HG03045 (cell line): Measurements from ENCODE around the gene TMEM11.

Experiments
- ATAC-seq: cut with Tn5 transposase; IDR thresholded peaks from one replicate; pipeline ENCODE4 v1.9.1; 2021; ENCODE audit warnings: mild to moderate bottlenecking, moderate library complexity; ENCODE audit not compliant: unreplicated experiment

The TMEM11 gene

DNA sequence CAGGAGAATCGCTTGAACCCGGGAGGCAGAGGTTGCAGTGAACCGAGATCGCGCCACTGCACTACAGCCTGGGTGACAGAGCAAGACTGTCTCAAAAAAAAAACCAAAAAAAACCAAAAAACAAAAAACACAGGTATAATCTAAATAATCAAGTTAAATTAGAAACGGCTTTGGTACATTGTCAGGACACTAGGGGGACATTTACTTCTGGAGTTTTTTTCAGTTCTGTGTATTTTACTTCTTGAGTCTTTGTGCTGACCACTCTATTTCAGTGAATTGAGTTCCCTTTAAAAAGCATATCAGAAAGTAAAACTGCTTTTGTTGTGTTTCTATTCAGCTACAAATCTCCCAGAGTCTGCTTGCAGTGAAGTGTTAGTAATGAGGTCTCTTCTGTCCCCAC, 50.9 kb downstream of the TMEM11 start:
- no peak for ATAC-seq

DNA sequence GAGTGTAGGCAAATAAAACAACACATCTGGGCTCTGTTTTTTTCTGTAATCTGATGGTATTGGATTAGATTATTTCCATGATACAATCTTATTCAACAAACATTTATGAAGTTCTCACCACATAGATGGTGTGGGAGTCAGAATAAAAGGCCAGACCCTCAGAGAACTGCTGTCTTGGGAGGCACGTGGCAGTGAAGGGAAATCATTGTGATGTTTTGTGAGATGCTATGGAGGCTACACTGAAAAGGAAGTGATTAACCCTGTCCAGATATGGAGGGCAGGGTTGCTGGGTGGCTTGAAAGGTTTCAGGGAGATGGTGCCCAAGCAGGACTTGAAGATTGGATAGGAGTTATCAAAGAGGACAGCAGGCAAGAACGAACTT, 51.6 kb downstream of the TMEM11 start:
- ATAC-seq, result no peak

DNA sequence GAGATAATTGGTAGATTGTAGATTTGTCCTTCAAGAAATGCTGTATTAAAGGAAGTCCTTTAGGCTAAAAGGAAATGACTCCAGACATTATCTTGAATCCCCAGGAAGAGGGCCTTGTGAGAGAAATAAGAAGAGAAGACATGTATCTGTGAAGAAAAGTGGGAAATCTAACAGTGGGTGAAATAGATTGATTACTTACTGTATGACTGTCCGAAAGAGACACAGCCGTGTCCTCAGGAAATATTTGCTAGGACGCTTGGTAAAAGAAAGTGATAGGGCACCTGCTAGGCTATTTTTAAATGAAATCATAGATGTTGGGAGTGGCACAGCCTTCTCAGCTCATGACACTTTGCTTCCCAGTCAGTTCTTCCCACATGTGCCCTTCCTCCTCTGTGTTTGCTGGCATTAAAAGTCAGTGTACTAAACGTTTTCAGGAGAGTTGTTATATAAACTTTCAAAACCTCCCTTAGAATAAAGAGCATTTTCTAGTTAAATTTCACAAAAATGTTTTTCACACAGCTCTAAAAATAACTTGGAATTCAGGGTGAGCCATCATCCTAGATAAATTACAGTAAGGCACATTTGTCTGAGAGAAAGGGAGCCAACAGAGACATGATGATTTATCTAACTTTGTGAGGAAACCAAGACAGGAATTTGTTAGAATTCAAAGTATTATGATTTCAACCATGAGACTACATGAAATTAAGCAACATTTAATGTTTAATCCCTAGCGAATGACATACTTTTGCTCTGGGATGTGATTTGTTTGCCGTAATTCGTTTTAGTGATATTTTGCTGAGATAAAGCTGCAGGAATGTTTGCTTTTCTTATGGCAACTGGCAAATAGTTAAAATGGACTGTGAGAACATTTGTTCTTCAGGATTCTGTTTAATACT, 52.2 kb downstream of the TMEM11 start:
- ATAC-seq, result no peak

DNA sequence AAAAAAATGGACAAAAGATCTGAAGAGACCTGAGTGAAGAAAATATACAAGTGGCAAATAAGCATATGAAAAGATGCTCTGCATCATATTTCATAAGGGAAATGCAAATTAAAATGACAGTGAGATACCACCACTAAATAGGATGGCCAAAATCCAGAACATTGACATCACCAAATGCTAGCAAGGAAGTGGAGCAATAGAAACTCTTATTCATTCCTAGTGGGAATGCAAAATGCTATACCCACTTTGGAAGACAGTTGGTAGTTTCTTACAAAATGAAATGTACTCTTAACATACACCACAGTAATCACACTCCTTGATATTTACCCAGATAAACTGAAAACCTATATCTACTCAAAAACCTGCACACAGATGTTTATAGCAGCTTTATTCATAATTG, 53.6 kb downstream of the TMEM11 start:
- ATAC-seq, result no peak

DNA sequence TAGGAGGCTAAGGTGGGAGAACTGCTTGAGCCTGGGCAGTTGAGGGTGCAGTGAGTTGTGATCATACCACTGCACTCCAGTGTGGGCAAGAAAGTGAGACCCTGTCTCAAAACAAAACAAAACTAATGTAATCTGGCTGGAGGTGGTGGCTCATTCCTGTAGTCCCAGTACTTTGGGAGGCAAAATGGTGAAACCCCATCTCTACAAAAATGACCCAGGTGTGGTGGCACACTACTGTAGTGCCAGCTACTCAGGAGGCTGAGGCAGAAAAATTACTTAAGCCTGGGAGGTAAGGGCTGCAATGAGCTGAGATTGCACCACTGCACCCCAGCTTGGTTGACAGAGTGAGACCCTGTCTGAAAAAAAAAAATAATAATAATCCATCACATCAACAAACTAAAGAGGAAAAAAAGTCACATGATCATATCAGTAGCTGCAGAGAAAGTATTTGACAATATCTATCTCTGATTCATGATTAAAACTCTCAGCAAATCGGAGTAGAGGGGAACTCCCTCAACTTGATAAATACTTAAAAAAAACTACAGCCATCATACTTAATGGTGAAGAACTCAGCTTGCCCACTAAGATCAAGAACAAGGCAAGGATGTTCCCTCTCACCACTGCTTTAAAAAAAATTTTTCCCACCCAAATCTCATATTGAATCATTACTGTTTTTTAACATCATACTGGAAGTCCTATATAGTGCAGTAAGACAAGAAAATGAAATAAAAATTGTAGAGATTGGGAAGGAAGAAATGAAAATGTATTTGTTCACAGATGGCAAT, 56.2 kb downstream of the TMEM11 start:
- no peak for ATAC-seq

DNA sequence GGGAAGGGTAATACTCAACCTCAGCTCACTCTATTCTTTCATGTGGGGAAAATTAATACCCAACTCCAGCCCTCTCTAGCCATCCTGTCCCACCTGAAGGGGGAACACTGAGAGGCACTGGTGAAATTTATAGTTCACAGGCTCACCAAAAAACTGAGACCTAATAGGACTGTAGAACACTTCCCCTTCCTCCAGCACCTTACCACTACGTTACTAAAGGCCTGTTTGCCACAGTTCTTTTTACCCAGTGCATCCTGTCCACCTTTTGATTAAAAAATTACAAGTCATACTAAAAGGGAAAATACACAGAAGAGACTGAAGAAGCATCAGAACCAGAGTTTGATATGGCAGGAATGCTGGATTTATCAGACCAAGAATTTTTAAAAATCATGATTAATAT, 61.2 kb downstream of the TMEM11 start:
- no peak for ATAC-seq

DNA sequence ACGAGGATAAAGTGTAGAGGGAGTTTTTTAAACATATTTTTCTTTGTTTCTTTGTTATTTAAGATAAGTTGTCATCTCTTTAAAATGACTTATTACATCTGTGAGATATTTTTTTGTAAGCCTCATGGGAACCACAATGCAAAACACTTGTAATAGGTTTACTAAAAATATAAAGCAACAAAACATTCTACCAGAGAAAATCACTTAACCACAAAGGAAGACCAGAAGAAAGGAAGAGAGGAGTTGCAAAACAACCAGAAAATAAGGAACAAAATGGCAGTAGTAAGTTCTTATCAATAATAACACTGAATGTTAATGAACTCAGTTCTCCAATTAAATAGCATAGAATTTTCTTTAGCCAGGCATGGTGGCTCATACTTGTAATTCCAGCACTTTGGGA, 64.3 kb downstream of the TMEM11 start:
- no peak for ATAC-seq
